ENCODE results near the gene PATZ1. TPM values are rescaled to one million over a fixed set of nuclear protein-coding genes. Genes with fewer than 3 reads are reported as not detected.

The PATZ1 gene
- total and polyA plus RNA-seq, 9 of the 15 experiments (the other 6 are each of a cell fraction or from before 2014, with no cell fraction given) = 0.63 to 7.8 (median 4.2) TPM

GRCh38 chr22:31292236-31292989 lies 53.7 kb downstream of the PATZ1 start, which contains the start of gene PIK3IP1 (continued):
- TF ChIP-seq ARID3B (CRISPR knock-in tag; IDR thresholded peaks at IDR 0.05; ENCODE audit: borderline replicate concordance) (no peak), DPF2 (IDR thresholded peaks at IDR 0.05) (0 out of 2 replicates have a peak, but pooled peaks have one; percentile 38), CTCF (IDR thresholded peaks at IDR 0.05 in 2 of 3, conservative IDR thresholded peaks at IDR 0.05 in 1 of 3; ENCODE audit: insufficient read depth in 2 of 3, low read depth in 1 of 3, low read length in 3 of 3) (peak; percentile 39 to 57 (median 53); a peak in 5 of 6 replicates), RBBP5 (IDR thresholded peaks at IDR 0.05; ENCODE audit: borderline replicate concordance, insufficient read depth, low read length, poor library complexity, severe bottlenecking) (peak; percentile 39), CXXC5 (CRISPR knock-in tag; IDR thresholded peaks at IDR 0.05) (peak; percentile 16; the same call in 1 of the 2 replicates), TAF1 (IDR thresholded peaks at IDR 0.05; ENCODE audit: control insufficient read depth, extremely low read depth, insufficient read depth, low read length, severe bottlenecking) (peak; percentile 25), PHF8 (IDR thresholded peaks at IDR 0.05; ENCODE audit: borderline replicate concordance, low read length) (peak; percentile 23; the same call in 1 of the 2 replicates), NEUROD1 (IDR thresholded peaks at IDR 0.05; ENCODE audit: borderline replicate concordance, low read depth, low read length, partially characterized antibody) (peak; percentile 38), SPI1 (IDR thresholded peaks at IDR 0.05; ENCODE audit: borderline replicate concordance, low read depth, low read length) (peak; percentile 27; the same call in 1 of the 2 replicates), EGR1 (conservative IDR thresholded peaks at IDR 0.05) (no peak)

Measured in K562 (cell line).